Measurements from ENCODE around the gene GLMN.

- TF ChIP-seq CTCF (IDR thresholded peaks at IDR 0.05): no peak
- no peak for TF ChIP-seq EP300 (IDR thresholded peaks at IDR 0.05)
- no peak for TF ChIP-seq MAX (IDR thresholded peaks at IDR 0.05)
- TF ChIP-seq RCOR1 (IDR thresholded peaks at IDR 0.05; ENCODE audit: low read depth, low read length): no peak
- TF ChIP-seq EHMT2 (IDR thresholded peaks at IDR 0.05; ENCODE audit: low read depth): no peak
- no peak for TF ChIP-seq POLR2A (IDR thresholded peaks at IDR 0.05; ENCODE audit: low read length)
- no peak for TF ChIP-seq RAD21 (conservative IDR thresholded peaks at IDR 0.05 in 1 of 2, IDR thresholded peaks at IDR 0.05 in 1 of 2)
- no peak for TF ChIP-seq CHD2 (IDR thresholded peaks at IDR 0.05; ENCODE audit: low read length, partially characterized antibody)
- no peak for TF ChIP-seq BCL3 (IDR thresholded peaks at IDR 0.05)
- no peak for TF ChIP-seq HES2 (IDR thresholded peaks at IDR 0.05)
- no peak for TF ChIP-seq PBX3 (IDR thresholded peaks at IDR 0.05)
- TF ChIP-seq CEBPB (IDR thresholded peaks at IDR 0.05): no peak
- no peak for TF ChIP-seq USF2 (IDR thresholded peaks at IDR 0.05)
Measured at GRCh38 chr1:92259350-92259749, 39.4 kb downstream of the GLMN start.

Data from A549 (cell line).